ENCODE data around the gene TIAM2. TPM values are rescaled to one million over a fixed set of nuclear protein-coding genes. Genes with fewer than 3 reads are reported as not detected.

Gene TIAM2
- total and polyA plus RNA-seq, 10 of the 15 experiments (the other 5 are each of a cell fraction or from before 2014, with no cell fraction given) = 1.1 to 10.5 (median 2.3) TPM

DNA sequence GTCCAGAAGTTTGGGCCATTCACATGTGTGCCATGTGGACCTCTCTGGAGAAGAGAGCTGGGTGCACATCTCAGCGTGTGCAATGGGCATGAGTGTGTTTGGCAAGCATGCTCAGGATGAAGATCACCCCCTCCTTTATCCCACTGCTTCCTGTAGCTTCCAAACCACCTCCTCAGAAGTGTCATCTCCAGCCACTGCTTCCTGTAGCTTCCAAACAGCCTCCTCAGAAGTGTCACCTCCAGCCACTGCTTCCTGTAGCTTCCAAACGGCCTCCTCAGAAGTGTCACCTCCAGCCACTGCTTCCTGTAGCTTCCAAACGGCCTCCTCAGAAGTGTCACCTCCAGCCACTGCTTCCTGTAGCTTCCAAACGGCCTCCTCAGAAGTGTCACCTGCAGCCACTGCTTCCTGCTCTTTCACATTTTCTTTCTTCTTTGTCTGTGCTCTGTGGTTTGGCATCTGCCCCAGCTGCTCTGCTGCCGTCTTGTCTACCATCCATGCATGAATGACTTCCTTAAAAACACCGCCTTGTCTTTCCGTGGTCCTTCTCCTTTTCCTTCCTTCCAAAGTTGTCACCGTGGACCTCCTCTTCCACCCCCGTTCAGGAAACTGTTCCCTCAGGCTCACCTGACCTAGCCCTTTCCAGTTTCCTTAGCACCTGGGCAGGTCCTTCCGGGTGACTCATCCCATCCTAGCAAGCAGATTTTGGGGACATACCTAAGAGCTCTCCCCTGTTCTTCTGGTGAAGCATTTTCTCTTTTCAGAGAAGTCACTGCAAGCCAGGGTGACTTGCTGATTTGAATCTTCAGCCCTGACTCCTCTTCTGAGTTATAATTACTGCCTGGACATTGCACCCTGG is 43.5 kb upstream of the TIAM2 start (continued):
- TF ChIP-seq SPI1 (IDR thresholded peaks at IDR 0.05; ENCODE audit: borderline replicate concordance, insufficient read depth, low read depth, low read length) (peak; percentile 41; the same call in 1 of the 2 replicates), RBBP5 (conservative IDR thresholded peaks at IDR 0.05) (no peak), STAT3 (IDR thresholded peaks at IDR 0.05; ENCODE audit: low read depth, low read length) (no peak), ZZZ3 (IDR thresholded peaks at IDR 0.05; ENCODE audit: control insufficient read depth, insufficient read length, low read depth) (no peak)

DNA sequence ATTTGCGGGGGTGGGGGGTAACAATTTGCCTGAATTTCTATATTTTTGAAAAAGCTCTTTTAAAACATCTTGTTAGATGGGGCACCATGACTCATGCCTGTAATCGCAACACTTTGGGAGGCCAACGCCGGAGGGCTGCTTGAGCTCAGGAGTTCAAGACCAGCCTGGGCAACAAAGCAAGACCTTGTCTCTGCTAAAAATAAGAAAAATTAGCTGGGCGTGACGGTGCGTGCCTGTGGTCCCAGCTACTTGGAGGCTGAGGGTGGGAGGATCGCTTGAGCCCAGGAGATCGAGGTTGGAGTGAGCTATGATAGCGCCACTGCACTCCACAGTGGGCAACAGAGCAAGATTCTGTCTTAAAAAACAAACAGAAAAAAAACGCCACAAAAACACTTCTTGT is 41.5 kb upstream of the TIAM2 start:
- no TSS peak for BruUV-seq (replicated peaks)
- no peak for TF ChIP-seq RELA (IDR thresholded peaks at IDR 0.05; ENCODE audit: borderline replicate concordance, partially characterized antibody)
- ChIA-PET POLR2A (interaction anchor here (0.5 kb wide), 1 partner anchor 26 kb away, joined by 4 read pairs; no protein-coding TSS in a partner anchor), SMC1A (ENCODE audit: uncharacterized antibody, unreplicated experiment) (no interaction called here), RAD21 (ENCODE audit: unreplicated experiment) (no interaction called here), CTCF (interaction anchor here (0.6 to 2.3 kb wide), 2 partner anchors 26 to 361 kb away, joined by 3 to 6 read pairs; no protein-coding TSS in a partner anchor)
- H3K4me1 ChIP-seq (ENCODE audit: control insufficient read depth, insufficient read depth, low read length) = peaks cover 16% of the 10 kb centered on the region
- ATAC-seq = no peak
- H3K27ac ChIP-seq (ENCODE audit: control insufficient read depth, insufficient read depth) = no peak overlapping the region
- no peak overlapping the region for H2AFZ ChIP-seq (ENCODE audit: control insufficient read depth, low read depth, low read length)
- no peak overlapping the region for H3K4me3 ChIP-seq
- no peaks in the 10 kb centered on the region for H3K79me2 ChIP-seq (ENCODE audit: control insufficient read depth, insufficient read depth, low read length)
- DNase-seq (ENCODE audit: low read depth, low spot score) = no peak
- no peak for FAIRE-seq
- H3K9me3 ChIP-seq (replicated peaks; ENCODE audit: control insufficient read depth, insufficient read depth, low read length) = no peaks in the 10 kb centered on the region
- no peak overlapping the region for H3K4me2 ChIP-seq (ENCODE audit: control insufficient read depth, insufficient read depth)
- no peaks in the 10 kb centered on the region for H4K20me1 ChIP-seq (ENCODE audit: control insufficient read depth, insufficient read depth)
- H3K36me3 ChIP-seq (ENCODE audit: control insufficient read depth in 2 of 2, insufficient read depth in 2 of 2, low read length in 1 of 2) = no peaks in the 10 kb centered on the region
- 63% methylated on average over 11 of the region's 11 CpGs for WGBS (ENCODE audit: insufficient coverage, insufficient replicate concordance, low lambda C conversion rate, missing lambda C conversion rate)
- in situ Hi-C loops (cut with MboI) (no loop called here), intact Hi-C loops (cut with micrococcal nuclease; ENCODE audit: unreplicated experiment) (no loop called here)
- H3K9ac ChIP-seq (ENCODE audit: control insufficient read depth, insufficient read depth, low read length) = no peak overlapping the region
- no peaks in the 10 kb centered on the region for H3K27me3 ChIP-seq (replicated peaks in 1 of 2; ENCODE audit: control insufficient read depth in 2 of 2, insufficient read depth in 2 of 2, low read length in 1 of 2)

Measured in GM12878 (cell line).